Caco-2 (cell line): ENCODE results near the gene MYH9. TPM values are rescaled to one million over a fixed set of nuclear protein-coding genes. Genes with fewer than 3 reads are reported as not detected.
"Not testable (repeated sequence)": the region's sequence is repeated elsewhere in the genome, so short reads cannot be mapped to it uniquely, and the experiment has no call there.

Experiments used
- BruUV-seq: library from RNA; stranded (reverse); fragments of 400-500 nt; replicated peaks from 2 replicates; lab custom pipeline; 2021; lab: Mats Ljungman, UMichigan
- CTCF ChIA-PET: fragments of 300-600 bp; sonication (Branson Sonifier 250); formaldehyde crosslinking; loops from one replicate; lab custom pipeline; 2022; ENCODE audit warnings: antibody characterized with exemption; lab: Charles Lee
- POLR2A ChIA-PET: fragments of 300-600 bp; sonication (Branson Sonifier 250); formaldehyde crosslinking; loops from one replicate; lab custom pipeline; 2022; ENCODE audit warnings: antibody characterized with exemption; lab: Charles Lee
- DNase-seq, 2 experiments: peaks; one replicate each; pipeline versions ENCODE4 v3.0.0 to v3.0.0-alpha.2; 2020 to 2022
- H3K27me3 ChIP-seq: replicated peaks from 2 replicates; pipeline ENCODE4 v1.6.0; 2011; ENCODE audit warnings: low read length; ENCODE audit not compliant: control insufficient read depth, insufficient read depth
- H3K36me3 ChIP-seq: 2 replicates; pipeline ENCODE4 v1.5.1; 2011; ENCODE audit warnings: low read length; ENCODE audit not compliant: control insufficient read depth, insufficient read depth
- H3K4me1 ChIP-seq: fragments of 250-450 bp; sonication (Bioruptor Pico); 2 replicates; pipeline ENCODE4 v1.5.1; 2020; ENCODE audit warnings: mild to moderate bottlenecking
- H3K4me3 ChIP-seq: 2 replicates; pipeline ENCODE4 v1.5.1; 2011; ENCODE audit warnings: low read depth, mild to moderate bottlenecking, control low read depth, low read length
- H3K9me3 ChIP-seq: fragments of 250-450 bp; sonication (Bioruptor Pico); 2 replicates; pipeline ENCODE4 v1.5.1; 2020; ENCODE audit warnings: mild to moderate bottlenecking, moderate library complexity
- H3K27ac Mint-ChIP-seq: one replicate; pipeline ENCODE4 v1.8.0; 2022; ENCODE audit warnings: mixed read lengths; ENCODE audit not compliant: unreplicated experiment
- H3K27me3 Mint-ChIP-seq: one replicate; pipeline ENCODE4 v1.8.0; 2022; ENCODE audit warnings: mixed read lengths; ENCODE audit not compliant: insufficient read depth, unreplicated experiment
- H3K36me3 Mint-ChIP-seq: one replicate; pipeline ENCODE4 v1.8.0; 2022; ENCODE audit warnings: mild to moderate bottlenecking, mixed read lengths; ENCODE audit not compliant: insufficient read depth, unreplicated experiment
- H3K4me1 Mint-ChIP-seq: one replicate; pipeline ENCODE4 v1.8.0; 2022; ENCODE audit warnings: low read depth, mixed read lengths; ENCODE audit not compliant: unreplicated experiment
- H3K4me3 Mint-ChIP-seq: one replicate; pipeline ENCODE4 v1.8.0; 2022; ENCODE audit warnings: mild to moderate bottlenecking, moderate library complexity, mixed read lengths; ENCODE audit not compliant: unreplicated experiment
- H3K9me3 Mint-ChIP-seq: one replicate; pipeline ENCODE4 v1.8.0; 2022; ENCODE audit warnings: mixed read lengths; ENCODE audit not compliant: unreplicated experiment
- CTCF ChIP-seq, 2 experiments: fragments of 200-600 bp in 1 of 2; IDR thresholded peaks; 1 replicate in 1 of 2; 2 replicates in 1 of 2; pipeline versions ENCODE4 v1.5.1 to v1.8.0; 2011 to 2022; ENCODE audit warnings: antibody characterized with exemption in 1 of 2, control low read depth in 1 of 2, inconsistent platforms in 1 of 2, low read depth in 1 of 2, low read length in 1 of 2, mild to moderate bottlenecking in 1 of 2, moderate library complexity in 1 of 2; ENCODE audit not compliant: insufficient read depth in 1 of 2, severe bottlenecking in 1 of 2, unreplicated experiment in 1 of 2
- intact Hi-C: fragments of 100-400 bp; cut with micrococcal nuclease; formaldehyde crosslinking; loops from one replicate; pipeline ENCODE4 v1.10.0; 2022; ENCODE audit not compliant: unreplicated experiment
- total RNA-seq: library from RNA; stranded (reverse); gene quantifications from 2 replicates; pipeline ENCODE4 v1.2.3, GENCODE V29; 2022

The MYH9 gene
- total RNA-seq, 1 experiment from 2014 or later = 513 TPM

- no peaks in the 10 kb centered on the region for H3K9me3 ChIP-seq
- H3K27me3 ChIP-seq = no peaks in the 10 kb centered on the region
- H3K4me3 Mint-ChIP-seq = no peak overlapping the region
- DNase-seq = no peak
- H3K4me1 ChIP-seq = peaks cover 7% of the 10 kb centered on the region
- ChIA-PET POLR2A (no interaction called here), CTCF (no interaction called here)
- H3K4me3 ChIP-seq = no peak overlapping the region
- peaks cover 16% of the 10 kb centered on the region for H3K9me3 Mint-ChIP-seq
- no peaks in the 10 kb centered on the region for H3K36me3 ChIP-seq
- H3K27me3 Mint-ChIP-seq = no peaks in the 10 kb centered on the region
- intact Hi-C loops = no loop called here
- no peak overlapping the region for H3K27ac Mint-ChIP-seq
- H3K36me3 Mint-ChIP-seq = peaks cover 14% of the 10 kb centered on the region
- no TSS peak for BruUV-seq
- TF ChIP-seq CTCF (IDR thresholded peaks at IDR 0.05; ENCODE audit: insufficient read depth in 1 of 2, low read depth in 1 of 2, low read length in 1 of 2, severe bottlenecking in 1 of 2, unreplicated experiment in 1 of 2) = no peak
- peaks cover 10% of the 10 kb centered on the region for H3K4me1 Mint-ChIP-seq
Observed at GRCh38 chr22:36267058-36267457, 120.7 kb downstream of the MYH9 start.

- peaks cover 10% of the 10 kb centered on the region for H3K9me3 Mint-ChIP-seq
- POLR2A ChIA-PET, H3K36me3 ChIP-seq, H3K27ac Mint-ChIP-seq, H3K27me3 Mint-ChIP-seq, H3K4me1 ChIP-seq, H3K27me3 ChIP-seq, DNase-seq, intact Hi-C loops, H3K36me3 Mint-ChIP-seq, H3K9me3 ChIP-seq, H3K4me3 Mint-ChIP-seq, H3K4me1 Mint-ChIP-seq, BruUV-seq, H3K4me3 ChIP-seq: not testable (repeated sequence)
- CTCF ChIA-PET = interaction anchor here (0.6 kb wide), 1 partner anchor 218 kb away, joined by 5 read pairs; no protein-coding TSS in a partner anchor
Observed at GRCh38 chr22:36263886-36264664, 123.7 kb downstream of the MYH9 start.

- H3K9me3 Mint-ChIP-seq, H3K4me1 Mint-ChIP-seq, H3K4me1 ChIP-seq, H3K9me3 ChIP-seq, H3K36me3 ChIP-seq, BruUV-seq, H3K4me3 ChIP-seq, H3K36me3 Mint-ChIP-seq, POLR2A ChIA-PET, CTCF ChIA-PET, H3K27me3 Mint-ChIP-seq, H3K27me3 ChIP-seq, H3K27ac Mint-ChIP-seq, H3K4me3 Mint-ChIP-seq, intact Hi-C loops, DNase-seq: not testable (repeated sequence)
Observed at GRCh38 chr22:36263216-36263673, 124.5 kb downstream of the MYH9 start.

GRCh38 chr22:36262307-36262706 is 125.5 kb downstream of the MYH9 start:
- DNase-seq, H3K36me3 Mint-ChIP-seq, H3K4me1 ChIP-seq, BruUV-seq, H3K4me3 ChIP-seq, H3K27ac Mint-ChIP-seq, H3K27me3 ChIP-seq, POLR2A ChIA-PET, H3K4me1 Mint-ChIP-seq, H3K36me3 ChIP-seq, intact Hi-C loops, H3K9me3 Mint-ChIP-seq, H3K4me3 Mint-ChIP-seq, H3K27me3 Mint-ChIP-seq, H3K9me3 ChIP-seq: not testable (repeated sequence)
- CTCF ChIA-PET = interaction anchor here (1.1 kb wide), 1 partner anchor 23 kb away, joined by 3 read pairs; the partner anchor contains the start of gene APOL2
